Panc1 (cell line): ENCODE measurements around the gene POLE. TPM values are rescaled to one million over a fixed set of nuclear protein-coding genes. Genes with fewer than 3 reads are reported as not detected.
A peak's percentile ranks its signal among the peaks of the same experiment; 100 is the strongest.
"Not testable (repeated sequence)": the region's sequence is repeated elsewhere in the genome, so short reads cannot be mapped to it uniquely, and the experiment has no call there.

Experiments used
- ATAC-seq: fragments of 200-7000 bp; cut with Tn5 transposase; 2 replicates; pipeline ENCODE4 v1.9.1; 2020; ENCODE audit warnings: mild to moderate bottlenecking, moderate library complexity
- BruUV-seq: library from RNA; stranded (reverse); fragments of 400-500 nt; replicated peaks from 2 replicates; lab custom pipeline; 2021; lab: Mats Ljungman, UMichigan
- CTCF ChIA-PET: fragments of 300-600 bp; sonication (Branson Sonifier 250); formaldehyde crosslinking; loops from one replicate; lab custom pipeline; 2022; ENCODE audit warnings: antibody characterized with exemption; lab: Charles Lee
- POLR2A ChIA-PET: fragments of 300-600 bp; sonication (Branson Sonifier 250); formaldehyde crosslinking; loops from one replicate; lab custom pipeline; 2022; ENCODE audit warnings: antibody characterized with exemption; lab: Charles Lee
- DNase-seq: peaks from one replicate; pipeline ENCODE4 v3.0.0-alpha.2; 2010; ENCODE audit warnings: low read depth, low spot score
- H3K27ac ChIP-seq: 2 replicates; pipeline ENCODE4 v1.5.1; 2011; ENCODE audit warnings: mild to moderate bottlenecking, low read length, inconsistent platforms
- H3K27me3 ChIP-seq: fragments of 200-500 bp; sonication (Bioruptor generic); 2 replicates; pipeline ENCODE4 v1.6.0; 2014; ENCODE audit warnings: low read length, inconsistent platforms; ENCODE audit not compliant: control insufficient read depth, insufficient read depth
- H3K36me3 ChIP-seq: fragments of 200-500 bp; sonication (Bioruptor generic); 2 replicates; pipeline ENCODE4 v1.5.1; 2014; ENCODE audit warnings: inconsistent platforms, mild to moderate bottlenecking, low read length, moderate library complexity; ENCODE audit not compliant: control insufficient read depth, insufficient read depth
- H3K4me1 ChIP-seq: 2 replicates; pipeline ENCODE4 v1.5.1; 2011; ENCODE audit warnings: inconsistent platforms, mild to moderate bottlenecking, low read length, moderate library complexity; ENCODE audit not compliant: control insufficient read depth, insufficient read depth
- H3K4me3 ChIP-seq, 2 experiments: 2 replicates each; pipeline ENCODE4 v1.5.1; 2011 to 2012; ENCODE audit warnings: low read depth in 2 of 2, low read length in 2 of 2, mild to moderate bottlenecking in 2 of 2, inconsistent platforms in 1 of 2, moderate library complexity in 1 of 2
- H3K9me3 ChIP-seq: fragments of 200-500 bp; sonication (Bioruptor generic); 2 replicates; pipeline ENCODE4 v1.5.1; 2014; ENCODE audit warnings: low read depth, mild to moderate bottlenecking, inconsistent platforms, low read length, moderate library complexity; ENCODE audit not compliant: control insufficient read depth, insufficient read depth
- POLR2AphosphoS5 ChIP-seq: IDR thresholded peaks from 2 replicates; pipeline ENCODE4 v1.6.1; 2012; ENCODE audit warnings: mild to moderate bottlenecking, low read depth, low read length, moderate library complexity
- SIN3A ChIP-seq: IDR thresholded peaks from 2 replicates; pipeline ENCODE4 v1.6.1; 2012; ENCODE audit warnings: low read depth, mild to moderate bottlenecking, low read length, moderate library complexity, borderline replicate concordance; ENCODE audit not compliant: insufficient read depth
- TCF7L2 ChIP-seq: IDR thresholded peaks from 2 replicates; pipeline ENCODE4 v1.6.1; 2011; ENCODE audit warnings: mild to moderate bottlenecking, low read depth, low read length, inconsistent platforms
- in situ Hi-C: cut with HindIII; loops from 2 replicates; pipeline ENCODE4 v1.10.0; 2016; ENCODE audit warnings: low sequenced_read_pairs, low pct_unique_long_range_greater_than_20kb
- intact Hi-C: fragments of 100-400 bp; cut with micrococcal nuclease; formaldehyde crosslinking; loops from one replicate; pipeline ENCODE4 v1.10.0; 2022; ENCODE audit not compliant: unreplicated experiment
- total RNA-seq: library from RNA; stranded (reverse); gene quantifications from one replicate; pipeline ENCODE4 v1.2.1, GENCODE V29; 2021; ENCODE audit not compliant: unreplicated experiment
- TF ChIP-seq, protein P1 (sequence below): fragments of 450-650 bp; IDR thresholded peaks from 2 replicates; pipeline ENCODE4 v1.5.1; 2017; ENCODE audit warnings: mild to moderate bottlenecking
- TF ChIP-seq, protein P2 (sequence below), 2 experiments: IDR thresholded peaks; 2 replicates each; pipeline ENCODE4 v1.6.1; 2011 to 2012; ENCODE audit warnings: low read depth in 2 of 2, control low read depth in 1 of 2, low read length in 1 of 2, mild to moderate bottlenecking in 1 of 2, moderate library complexity in 1 of 2; ENCODE audit not compliant: insufficient read depth in 1 of 2

The POLE gene
- total RNA-seq, 1 experiment from 2014 or later, result 112 TPM

- no peak for DNase-seq
- ChIA-PET CTCF (interaction anchor here (0.6 kb wide), 1 partner anchor 60 kb away, joined by 4 read pairs; no protein-coding TSS in a partner anchor), POLR2A (no interaction called here)
- H3K4me3 ChIP-seq, result no peak overlapping the region
- H3K36me3 ChIP-seq, result peaks cover 3% of the 10 kb centered on the region; the same call in 1 of the 2 replicates
- intact Hi-C loops, result no loop called here
- ATAC-seq, result no peak
- no peaks in the 10 kb centered on the region for H3K27me3 ChIP-seq
- BruUV-seq, result no TSS peak
- no peak overlapping the region for H3K27ac ChIP-seq
- H3K9me3 ChIP-seq, result no peaks in the 10 kb centered on the region
- TF ChIP-seq TCF7L2 (no peak), POLR2AphosphoS5 (no peak), SIN3A (no peak)
- TF ChIP-seq, protein P1, sequence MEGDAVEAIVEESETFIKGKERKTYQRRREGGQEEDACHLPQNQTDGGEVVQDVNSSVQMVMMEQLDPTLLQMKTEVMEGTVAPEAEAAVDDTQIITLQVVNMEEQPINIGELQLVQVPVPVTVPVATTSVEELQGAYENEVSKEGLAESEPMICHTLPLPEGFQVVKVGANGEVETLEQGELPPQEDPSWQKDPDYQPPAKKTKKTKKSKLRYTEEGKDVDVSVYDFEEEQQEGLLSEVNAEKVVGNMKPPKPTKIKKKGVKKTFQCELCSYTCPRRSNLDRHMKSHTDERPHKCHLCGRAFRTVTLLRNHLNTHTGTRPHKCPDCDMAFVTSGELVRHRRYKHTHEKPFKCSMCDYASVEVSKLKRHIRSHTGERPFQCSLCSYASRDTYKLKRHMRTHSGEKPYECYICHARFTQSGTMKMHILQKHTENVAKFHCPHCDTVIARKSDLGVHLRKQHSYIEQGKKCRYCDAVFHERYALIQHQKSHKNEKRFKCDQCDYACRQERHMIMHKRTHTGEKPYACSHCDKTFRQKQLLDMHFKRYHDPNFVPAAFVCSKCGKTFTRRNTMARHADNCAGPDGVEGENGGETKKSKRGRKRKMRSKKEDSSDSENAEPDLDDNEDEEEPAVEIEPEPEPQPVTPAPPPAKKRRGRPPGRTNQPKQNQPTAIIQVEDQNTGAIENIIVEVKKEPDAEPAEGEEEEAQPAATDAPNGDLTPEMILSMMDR, result no peak
- TF ChIP-seq, protein P2, sequence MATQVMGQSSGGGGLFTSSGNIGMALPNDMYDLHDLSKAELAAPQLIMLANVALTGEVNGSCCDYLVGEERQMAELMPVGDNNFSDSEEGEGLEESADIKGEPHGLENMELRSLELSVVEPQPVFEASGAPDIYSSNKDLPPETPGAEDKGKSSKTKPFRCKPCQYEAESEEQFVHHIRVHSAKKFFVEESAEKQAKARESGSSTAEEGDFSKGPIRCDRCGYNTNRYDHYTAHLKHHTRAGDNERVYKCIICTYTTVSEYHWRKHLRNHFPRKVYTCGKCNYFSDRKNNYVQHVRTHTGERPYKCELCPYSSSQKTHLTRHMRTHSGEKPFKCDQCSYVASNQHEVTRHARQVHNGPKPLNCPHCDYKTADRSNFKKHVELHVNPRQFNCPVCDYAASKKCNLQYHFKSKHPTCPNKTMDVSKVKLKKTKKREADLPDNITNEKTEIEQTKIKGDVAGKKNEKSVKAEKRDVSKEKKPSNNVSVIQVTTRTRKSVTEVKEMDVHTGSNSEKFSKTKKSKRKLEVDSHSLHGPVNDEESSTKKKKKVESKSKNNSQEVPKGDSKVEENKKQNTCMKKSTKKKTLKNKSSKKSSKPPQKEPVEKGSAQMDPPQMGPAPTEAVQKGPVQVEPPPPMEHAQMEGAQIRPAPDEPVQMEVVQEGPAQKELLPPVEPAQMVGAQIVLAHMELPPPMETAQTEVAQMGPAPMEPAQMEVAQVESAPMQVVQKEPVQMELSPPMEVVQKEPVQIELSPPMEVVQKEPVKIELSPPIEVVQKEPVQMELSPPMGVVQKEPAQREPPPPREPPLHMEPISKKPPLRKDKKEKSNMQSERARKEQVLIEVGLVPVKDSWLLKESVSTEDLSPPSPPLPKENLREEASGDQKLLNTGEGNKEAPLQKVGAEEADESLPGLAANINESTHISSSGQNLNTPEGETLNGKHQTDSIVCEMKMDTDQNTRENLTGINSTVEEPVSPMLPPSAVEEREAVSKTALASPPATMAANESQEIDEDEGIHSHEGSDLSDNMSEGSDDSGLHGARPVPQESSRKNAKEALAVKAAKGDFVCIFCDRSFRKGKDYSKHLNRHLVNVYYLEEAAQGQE (IDR thresholded peaks at IDR 0.05; ENCODE audit: insufficient read depth in 1 of 2, low read depth in 2 of 2, low read length in 1 of 2), result no peak
- in situ Hi-C loops, result no loop called here
- peaks cover 3% of the 10 kb centered on the region; the same call in 1 of the 2 replicates for H3K4me1 ChIP-seq
These were observed 11.2 kb upstream of the POLE start for GRCh38 chr12:132698341-132698740.

GRCh38 chr12:132695431-132695830 lies 8.3 kb upstream of the POLE start:
- DNase-seq (no peak), ATAC-seq (0 out of 2 replicates have a peak, but pooled peaks have one; percentile 22)
- no peaks in the 10 kb centered on the region; the same call in 1 of the 2 replicates for H3K4me1 ChIP-seq
- intact Hi-C loops (no loop called here), in situ Hi-C loops (no loop called here)
- H3K27me3 ChIP-seq, result no peaks in the 10 kb centered on the region
- peaks cover 3% of the 10 kb centered on the region; the same call in 1 of the 2 replicates for H3K36me3 ChIP-seq
- TF ChIP-seq POLR2AphosphoS5 (no peak), SIN3A (no peak), TCF7L2 (no peak)
- TF ChIP-seq, protein P2 (IDR thresholded peaks at IDR 0.05; ENCODE audit: insufficient read depth in 1 of 2, low read depth in 2 of 2, low read length in 1 of 2), result no peak
- TF ChIP-seq, protein P1, result no peak
- H3K9me3 ChIP-seq, result no peaks in the 10 kb centered on the region
- H3K27ac ChIP-seq, result no peak overlapping the region
- no peak overlapping the region for H3K4me3 ChIP-seq
- BruUV-seq, result TSS peak; percentile 37
- POLR2A ChIA-PET, result no interaction called here
- CTCF ChIA-PET, result no interaction called here

GRCh38 chr12:132694888-132695287 lies 7.7 kb upstream of the POLE start:
- ATAC-seq, intact Hi-C loops, CTCF ChIA-PET, H3K9me3 ChIP-seq, POLR2A ChIA-PET, BruUV-seq, DNase-seq, H3K27ac ChIP-seq, H3K36me3 ChIP-seq, H3K4me1 ChIP-seq, H3K4me3 ChIP-seq, in situ Hi-C loops, H3K27me3 ChIP-seq: not testable (repeated sequence)
